GM12878 (cell line): ENCODE measurements around the gene SVEP1. TPM values are rescaled to one million over a fixed set of nuclear protein-coding genes. Genes with fewer than 3 reads are reported as not detected.

Source experiments
- ATAC-seq: fragments of 200-7000 bp; cut with Tn5 transposase; 3 replicates; pipeline ENCODE4 v1.9.1; 2020; ENCODE audit warnings: mild to moderate bottlenecking, moderate library complexity
- BruUV-seq: library from RNA; stranded (reverse); fragments of 400-500 nt; replicated peaks from 2 replicates; lab custom pipeline; 2021; lab: Mats Ljungman, UMichigan
- CTCF ChIA-PET: fragments of 300-600 bp; sonication (Branson Sonifier 250); formaldehyde crosslinking; extraction: SDS; loops from one replicate; lab custom pipeline; 2021; ENCODE audit warnings: inconsistent platforms; lab: Yijun Ruan, JAX
- POLR2A ChIA-PET: fragments of 350-600 bp; formaldehyde crosslinking; extraction: SDS; loops from one replicate; lab custom pipeline; 2021; ENCODE audit warnings: inconsistent platforms; lab: Charles Lee
- RAD21 ChIA-PET: fragments of 300-600 bp; sonication (Branson Sonifier 250); formaldehyde crosslinking; loops from one replicate; lab custom pipeline; 2023; ENCODE audit warnings: antibody characterized with exemption; ENCODE audit not compliant: unreplicated experiment; lab: Charles Lee
- SMC1A ChIA-PET: fragments of 300-600 bp; sonication (Branson Sonifier 250); formaldehyde crosslinking; loops from one replicate; lab custom pipeline; 2023; ENCODE audit not compliant: unreplicated experiment, uncharacterized antibody; lab: Charles Lee
- DNase-seq: peaks from one replicate; pipeline ENCODE4 v3.0.0-alpha.2; 2011; ENCODE audit warnings: low read depth, low spot score
- FAIRE-seq: peaks from 3 replicates; lab custom pipeline; 2011; peaks lifted over from hg19 to GRCh38; lab: Jason Lieb, UNC
- H2AFZ ChIP-seq: 2 replicates; pipeline ENCODE4 v1.6.0; 2011; ENCODE audit warnings: low read depth, low read length, control low read depth; ENCODE audit not compliant: control insufficient read depth
- H3K27ac ChIP-seq: 2 replicates; pipeline ENCODE4 v1.5.1; 2011; ENCODE audit warnings: control low read depth; ENCODE audit not compliant: control insufficient read depth, insufficient read depth
- H3K27me3 ChIP-seq, 2 experiments: replicated peaks in 1 of 2; 2 replicates each; pipeline versions ENCODE4 v1.6.0 to v1.6.1; 2011; ENCODE audit warnings: low read length in 1 of 2; ENCODE audit not compliant: control insufficient read depth in 2 of 2, insufficient read depth in 2 of 2
- H3K36me3 ChIP-seq, 2 experiments: 2 replicates each; pipeline ENCODE4 v1.5.1; 2011; ENCODE audit warnings: low read length in 1 of 2; ENCODE audit not compliant: control insufficient read depth in 2 of 2, insufficient read depth in 2 of 2
- H3K4me1 ChIP-seq: 2 replicates; pipeline ENCODE4 v1.6.1; 2011; ENCODE audit warnings: mild to moderate bottlenecking, low read length, moderate library complexity, mixed read lengths; ENCODE audit not compliant: control insufficient read depth, insufficient read depth
- H3K4me2 ChIP-seq: 2 replicates; pipeline ENCODE4 v1.6.0; 2011; ENCODE audit warnings: control low read depth; ENCODE audit not compliant: control insufficient read depth, insufficient read depth
- H3K4me3 ChIP-seq: fragments of 200-600 bp; sonication (generic); 2 replicates; pipeline ENCODE4 v1.5.1; 2016
- H3K79me2 ChIP-seq: 2 replicates; pipeline ENCODE4 v1.6.0; 2011; ENCODE audit warnings: low read length; ENCODE audit not compliant: control insufficient read depth, insufficient read depth
- H3K9ac ChIP-seq: 2 replicates; pipeline ENCODE4 v1.8.0; 2011; ENCODE audit warnings: low read length, control low read depth, mixed read lengths; ENCODE audit not compliant: control insufficient read depth, insufficient read depth
- H3K9me3 ChIP-seq: replicated peaks from 3 replicates; pipeline ENCODE4 v1.5.1; 2011; ENCODE audit warnings: mild to moderate bottlenecking, low read length; ENCODE audit not compliant: control insufficient read depth, insufficient read depth
- H4K20me1 ChIP-seq: 2 replicates; pipeline ENCODE4 v1.6.0; 2011; ENCODE audit not compliant: control insufficient read depth, insufficient read depth
- ASH2L ChIP-seq: fragments of 300-600, 200-600 bp; sonication (generic); IDR thresholded peaks from 2 replicates; pipeline ENCODE4 v1.6.1; 2017; ENCODE audit warnings: low read depth, mild to moderate bottlenecking, borderline replicate concordance
- CBFB ChIP-seq: IDR thresholded peaks from 2 replicates; pipeline ENCODE4 v1.6.1; 2016; ENCODE audit warnings: antibody characterized with exemption, low read depth
- NBN ChIP-seq: fragments of 450-650 bp; IDR thresholded peaks from 2 replicates; pipeline ENCODE4 v1.6.1; 2016
- SREBF2 ChIP-seq: IDR thresholded peaks from 2 replicates; pipeline ENCODE4 v1.6.1; 2012; ENCODE audit warnings: mild to moderate bottlenecking, low read length
- STAT1 ChIP-seq: fragments of 450-650 bp; conservative IDR thresholded peaks from 2 replicates; pipeline ENCODE4 v1.6.1; 2014; ENCODE audit warnings: antibody characterized with exemption, mild to moderate bottlenecking
- YBX1 ChIP-seq: fragments of 450-650 bp; IDR thresholded peaks from 2 replicates; pipeline ENCODE4 v1.6.1; 2016; ENCODE audit warnings: antibody characterized with exemption
- ZSCAN29 ChIP-seq: fragments of 450-650 bp; IDR thresholded peaks from 2 replicates; pipeline ENCODE4 v1.6.1; 2017; ENCODE audit warnings: mild to moderate bottlenecking, moderate library complexity
- WGBS: methylation state at CpG from one replicate; pipeline ENCODE4 v1.1.6; 2016; ENCODE audit warnings: low lambda C conversion rate; ENCODE audit not compliant: insufficient replicate concordance, insufficient coverage; ENCODE audit errors: missing lambda C conversion rate; 5-methylcytosine and 5-hydroxymethylcytosine counted together
- in situ Hi-C: fragments of 300-500 bp; cut with MboI; formaldehyde crosslinking; loops from 9 replicates; pipeline ENCODE4 v1.14.3; 2018; ENCODE audit warnings: mixed read lengths
- intact Hi-C: fragments of 100-400 bp; cut with micrococcal nuclease; formaldehyde crosslinking; loops from one replicate; pipeline ENCODE4 v1.14.2; 2022; ENCODE audit not compliant: unreplicated experiment
- polyA plus RNA-seq, 11 experiments: library from polyadenylated mRNA; depleted of rRNA in 4 of 11; unstranded in 6 of 11; stranded (reverse) in 5 of 11; fragments of >200 nt; fragmentation: Nextera tagmentation in 4 of 11; fragmentation: Illumina TruSeq in 1 of 11; extraction: Ambion mirVana in 4 of 11; extraction: Trizol in 1 of 11; gene quantifications; 1 replicate in 1 of 11; 2 replicates in 10 of 11; pipeline versions ENCODE4 v1.2.1 to v1.2.3, GENCODE V29; 2011 to 2016; ENCODE audit warnings: inconsistent platforms in 2 of 11, missing spikeins in 2 of 11, low read depth in 1 of 11
- total RNA-seq, 4 experiments: library from RNA; depleted of rRNA in 3 of 4; stranded (reverse); fragments of >200 nt in 3 of 4; fragmentation: Illumina TruSeq in 1 of 4; extraction: Trizol in 1 of 4; gene quantifications; 2 replicates each; pipeline versions ENCODE4 v1.2.1 to v1.2.3, GENCODE V29; 2013 to 2021
- TF ChIP-seq, protein P1 (sequence below): fragments of 450-650 bp; IDR thresholded peaks from 2 replicates; pipeline ENCODE4 v1.6.1; 2017; ENCODE audit warnings: borderline replicate concordance
- TF ChIP-seq, protein P2 (sequence below): IDR thresholded peaks from 2 replicates; pipeline ENCODE4 v1.6.1; 2011; ENCODE audit warnings: low read depth, low read length, improper control_type of control experiment, borderline replicate concordance
- TF ChIP-seq, protein P3 (sequence below): fragments of 450-650 bp; IDR thresholded peaks from 2 replicates; pipeline ENCODE4 v1.6.1; 2016; ENCODE audit warnings: mild to moderate bottlenecking, moderate library complexity, borderline replicate concordance

SVEP1 gene
- total and polyA plus RNA-seq, 10 of the 15 experiments (the other 5 are each of a cell fraction or from before 2014, with no cell fraction given), result under 0.01 to 0.05 (median 0.01) TPM; not detected in 5

DNA sequence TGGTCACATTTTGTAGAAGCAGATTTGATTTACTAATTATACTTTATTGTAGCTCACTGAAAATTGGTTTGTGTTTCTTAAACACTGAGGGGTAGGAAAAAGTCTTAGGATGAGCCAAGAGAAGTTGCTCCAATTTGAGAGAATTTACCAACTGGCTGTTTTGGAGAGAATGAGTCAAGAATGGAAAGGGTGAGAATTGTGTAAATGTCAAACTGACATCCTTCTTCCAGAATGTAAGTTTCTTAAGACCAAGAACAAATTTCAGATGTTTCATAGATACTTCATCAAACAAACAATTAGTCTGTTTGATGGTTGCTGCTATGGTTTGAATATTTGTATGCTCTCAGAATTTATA lies 135.7 kb downstream of the SVEP1 start:
- FAIRE-seq, result no peak

DNA sequence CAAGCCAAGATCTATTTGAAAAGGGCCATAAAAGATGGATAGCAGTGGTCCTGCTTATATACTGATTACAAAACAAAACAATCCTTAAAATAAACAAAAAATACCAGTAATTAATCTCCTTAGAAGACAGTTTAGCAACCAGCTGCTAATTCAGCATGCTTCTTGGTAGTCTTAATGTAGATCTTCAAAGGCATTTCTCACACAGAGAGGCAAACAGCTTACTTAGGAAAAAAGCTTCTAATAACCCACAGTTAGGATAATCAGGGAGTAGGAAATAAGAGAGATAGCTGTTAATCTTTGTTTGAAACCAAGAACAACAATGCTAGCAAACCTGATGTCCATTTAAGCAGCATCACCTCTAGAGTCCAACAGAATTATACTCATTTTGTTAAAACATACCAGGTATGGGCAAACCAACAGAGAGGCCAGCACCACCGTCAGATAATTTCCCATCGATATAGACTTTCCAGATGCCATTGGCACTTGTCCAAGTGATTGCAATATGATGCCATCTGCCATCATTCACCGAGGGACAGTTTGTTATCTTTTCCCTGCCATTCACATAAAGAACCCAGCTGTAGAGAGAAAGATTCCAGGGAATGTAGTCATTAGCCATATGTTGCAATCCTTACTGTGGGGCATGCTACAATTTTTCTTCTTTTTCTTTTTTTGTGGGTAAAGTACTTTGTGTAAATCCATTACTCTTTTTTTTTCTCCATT lies 136.2 kb downstream of the SVEP1 start:
- H3K4me1 ChIP-seq, result no peaks in the 10 kb centered on the region
- H4K20me1 ChIP-seq, result no peaks in the 10 kb centered on the region
- no peaks in the 10 kb centered on the region; a peak in 2 of 4 replicates for H3K27me3 ChIP-seq
- in situ Hi-C loops (loop anchor here (10.0 kb wide), 1 partner anchor 851 kb away; no protein-coding TSS in a partner anchor), intact Hi-C loops (no loop called here)
- BruUV-seq, result no TSS peak
- H3K4me3 ChIP-seq, result no peak overlapping the region
- ChIA-PET SMC1A (interaction anchor here (1.3 kb wide), 1 partner anchor 176 kb away, joined by 3 read pairs; no protein-coding TSS in a partner anchor), POLR2A (interaction anchor here (0.6 kb wide), 1 partner anchor 263 kb away, joined by 4 read pairs; no protein-coding TSS in a partner anchor), CTCF (interaction anchor here (0.6 to 1.0 kb wide), 3 partner anchors 11 to 437 kb away, joined by 3 read pairs; no protein-coding TSS in a partner anchor), RAD21 (no interaction called here)
- DNase-seq, result no peak
- H3K4me2 ChIP-seq, result no peak overlapping the region
- H2AFZ ChIP-seq, result no peak overlapping the region
- no peaks in the 10 kb centered on the region for H3K79me2 ChIP-seq
- no peak overlapping the region for H3K27ac ChIP-seq
- FAIRE-seq, result no peak
- H3K9me3 ChIP-seq, result peaks cover 2% of the 10 kb centered on the region; the same call in 1 of the 3 replicates
- no peak for ATAC-seq
- no peak overlapping the region for H3K9ac ChIP-seq
- no peaks in the 10 kb centered on the region for H3K36me3 ChIP-seq
- WGBS, result 20% methylated on average over 3 of the region's 3 CpGs
- TF ChIP-seq SREBF2 (no peak), STAT1 (no peak), CBFB (no peak), ASH2L (no peak), ZSCAN29 (no peak), NBN (no peak)
- TF ChIP-seq, protein P1, sequence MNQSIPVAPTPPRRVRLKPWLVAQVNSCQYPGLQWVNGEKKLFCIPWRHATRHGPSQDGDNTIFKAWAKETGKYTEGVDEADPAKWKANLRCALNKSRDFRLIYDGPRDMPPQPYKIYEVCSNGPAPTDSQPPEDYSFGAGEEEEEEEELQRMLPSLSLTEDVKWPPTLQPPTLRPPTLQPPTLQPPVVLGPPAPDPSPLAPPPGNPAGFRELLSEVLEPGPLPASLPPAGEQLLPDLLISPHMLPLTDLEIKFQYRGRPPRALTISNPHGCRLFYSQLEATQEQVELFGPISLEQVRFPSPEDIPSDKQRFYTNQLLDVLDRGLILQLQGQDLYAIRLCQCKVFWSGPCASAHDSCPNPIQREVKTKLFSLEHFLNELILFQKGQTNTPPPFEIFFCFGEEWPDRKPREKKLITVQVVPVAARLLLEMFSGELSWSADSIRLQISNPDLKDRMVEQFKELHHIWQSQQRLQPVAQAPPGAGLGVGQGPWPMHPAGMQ, result no peak
- TF ChIP-seq, protein P2, sequence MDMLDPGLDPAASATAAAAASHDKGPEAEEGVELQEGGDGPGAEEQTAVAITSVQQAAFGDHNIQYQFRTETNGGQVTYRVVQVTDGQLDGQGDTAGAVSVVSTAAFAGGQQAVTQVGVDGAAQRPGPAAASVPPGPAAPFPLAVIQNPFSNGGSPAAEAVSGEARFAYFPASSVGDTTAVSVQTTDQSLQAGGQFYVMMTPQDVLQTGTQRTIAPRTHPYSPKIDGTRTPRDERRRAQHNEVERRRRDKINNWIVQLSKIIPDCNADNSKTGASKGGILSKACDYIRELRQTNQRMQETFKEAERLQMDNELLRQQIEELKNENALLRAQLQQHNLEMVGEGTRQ, result no peak
- TF ChIP-seq, protein P3, sequence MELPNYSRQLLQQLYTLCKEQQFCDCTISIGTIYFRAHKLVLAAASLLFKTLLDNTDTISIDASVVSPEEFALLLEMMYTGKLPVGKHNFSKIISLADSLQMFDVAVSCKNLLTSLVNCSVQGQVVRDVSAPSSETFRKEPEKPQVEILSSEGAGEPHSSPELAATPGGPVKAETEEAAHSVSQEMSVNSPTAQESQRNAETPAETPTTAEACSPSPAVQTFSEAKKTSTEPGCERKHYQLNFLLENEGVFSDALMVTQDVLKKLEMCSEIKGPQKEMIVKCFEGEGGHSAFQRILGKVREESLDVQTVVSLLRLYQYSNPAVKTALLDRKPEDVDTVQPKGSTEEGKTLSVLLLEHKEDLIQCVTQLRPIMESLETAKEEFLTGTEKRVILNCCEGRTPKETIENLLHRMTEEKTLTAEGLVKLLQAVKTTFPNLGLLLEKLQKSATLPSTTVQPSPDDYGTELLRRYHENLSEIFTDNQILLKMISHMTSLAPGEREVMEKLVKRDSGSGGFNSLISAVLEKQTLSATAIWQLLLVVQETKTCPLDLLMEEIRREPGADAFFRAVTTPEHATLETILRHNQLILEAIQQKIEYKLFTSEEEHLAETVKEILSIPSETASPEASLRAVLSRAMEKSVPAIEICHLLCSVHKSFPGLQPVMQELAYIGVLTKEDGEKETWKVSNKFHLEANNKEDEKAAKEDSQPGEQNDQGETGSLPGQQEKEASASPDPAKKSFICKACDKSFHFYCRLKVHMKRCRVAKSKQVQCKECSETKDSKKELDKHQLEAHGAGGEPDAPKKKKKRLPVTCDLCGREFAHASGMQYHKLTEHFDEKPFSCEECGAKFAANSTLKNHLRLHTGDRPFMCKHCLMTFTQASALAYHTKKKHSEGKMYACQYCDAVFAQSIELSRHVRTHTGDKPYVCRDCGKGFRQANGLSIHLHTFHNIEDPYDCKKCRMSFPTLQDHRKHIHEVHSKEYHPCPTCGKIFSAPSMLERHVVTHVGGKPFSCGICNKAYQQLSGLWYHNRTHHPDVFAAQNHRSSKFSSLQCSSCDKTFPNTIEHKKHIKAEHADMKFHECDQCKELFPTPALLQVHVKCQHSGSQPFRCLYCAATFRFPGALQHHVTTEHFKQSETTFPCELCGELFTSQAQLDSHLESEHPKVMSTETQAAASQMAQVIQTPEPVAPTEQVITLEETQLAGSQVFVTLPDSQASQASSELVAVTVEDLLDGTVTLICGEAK, result no peak

More for the DNA sequence above, 135.7 kb downstream of the SVEP1 start:
- Histone ChIP-seq H3K9ac (no peak overlapping the region), H3K27me3 (no peaks in the 10 kb centered on the region; a peak in 2 of 4 replicates), H3K4me3 (no peak overlapping the region), H3K4me2 (no peak overlapping the region), H3K4me1 (no peaks in the 10 kb centered on the region), H3K9me3 (peaks cover 2% of the 10 kb centered on the region; the same call in 1 of the 3 replicates), H3K27ac (no peak overlapping the region), H3K36me3 (no peaks in the 10 kb centered on the region), H2AFZ (no peak overlapping the region), H3K79me2 (no peaks in the 10 kb centered on the region), H4K20me1 (no peaks in the 10 kb centered on the region)
- DNase-seq (no peak), ATAC-seq (no peak)
- in situ Hi-C loops (loop anchor here (10.0 kb wide), 1 partner anchor 851 kb away; no protein-coding TSS in a partner anchor), intact Hi-C loops (no loop called here)
- SMC1A ChIA-PET, result interaction anchor here (1.3 kb wide), 1 partner anchor 176 kb away, joined by 3 read pairs; no protein-coding TSS in a partner anchor
- RAD21 ChIA-PET, result no interaction called here
- BruUV-seq, result no TSS peak
- no peak for TF ChIP-seq YBX1
- CTCF ChIA-PET, result interaction anchor here (0.9 kb wide), 1 partner anchor 16 kb away, joined by 3 read pairs; no protein-coding TSS in a partner anchor
- POLR2A ChIA-PET, result interaction anchor here (0.6 kb wide), 1 partner anchor 264 kb away, joined by 4 read pairs; no protein-coding TSS in a partner anchor
